GM23248 (cell line): Measurements from ENCODE around the gene NR3C1. TPM values are rescaled to one million over a fixed set of nuclear protein-coding genes. Genes with fewer than 3 reads are reported as not detected.
A peak's percentile ranks its signal among the peaks of the same experiment; 100 is the strongest.

Experiments
- DNase-seq: peaks from one replicate; pipeline ENCODE4 v3.0.0-alpha.2; 2015
- H2AFZ ChIP-seq: fragments of 200-600 bp; sonication (generic); 2 replicates; pipeline ENCODE4 v1.6.1; 2016; ENCODE audit warnings: antibody characterized with exemption
- H3F3A ChIP-seq: fragments of 200-600 bp; sonication (generic); 2 replicates; pipeline ENCODE4 v1.6.1; 2016; ENCODE audit warnings: mild to moderate bottlenecking, antibody characterized with exemption, mixed run types; ENCODE audit not compliant: insufficient read depth
- H3K27ac ChIP-seq: fragments of 200-600 bp; sonication (generic); 2 replicates; pipeline ENCODE4 v1.5.1; 2016; ENCODE audit warnings: mild to moderate bottlenecking
- H3K27me3 ChIP-seq: fragments of 200-600 bp; sonication (generic); replicated peaks from 2 replicates; pipeline ENCODE4 v1.6.1; 2016; ENCODE audit warnings: mild to moderate bottlenecking; ENCODE audit not compliant: insufficient read depth
- H3K36me3 ChIP-seq: fragments of 200-600 bp; sonication (generic); 2 replicates; pipeline ENCODE4 v1.6.1; 2016; ENCODE audit warnings: low read depth, mild to moderate bottlenecking
- H3K4me1 ChIP-seq: fragments of 200-600 bp; sonication (generic); 2 replicates; pipeline ENCODE4 v1.6.1; 2016; ENCODE audit warnings: mild to moderate bottlenecking; ENCODE audit not compliant: insufficient read depth
- H3K4me2 ChIP-seq: fragments of 200-600 bp; sonication (generic); one replicate; pipeline ENCODE4 v1.6.1; 2016; ENCODE audit warnings: mild to moderate bottlenecking; ENCODE audit not compliant: unreplicated experiment
- H3K4me3 ChIP-seq: fragments of 200-600 bp; sonication (generic); 2 replicates; pipeline ENCODE4 v1.5.1; 2016; ENCODE audit warnings: mild to moderate bottlenecking
- H3K79me2 ChIP-seq: fragments of 200-600 bp; sonication (generic); 2 replicates; pipeline ENCODE4 v1.6.1; 2016; ENCODE audit warnings: mild to moderate bottlenecking; ENCODE audit not compliant: insufficient read depth
- H3K9ac ChIP-seq: fragments of 200-600 bp; sonication (generic); 2 replicates; pipeline ENCODE4 v1.6.1; 2016; ENCODE audit warnings: mild to moderate bottlenecking
- H3K9me2 ChIP-seq: fragments of 200-600 bp; sonication (generic); 2 replicates; pipeline ENCODE4 v1.6.1; 2016; ENCODE audit warnings: mixed run types, mild to moderate bottlenecking, moderate library complexity; ENCODE audit not compliant: insufficient read depth
- H3K9me3 ChIP-seq: fragments of 200-600 bp; sonication (generic); one replicate; pipeline ENCODE4 v1.6.1; 2017; ENCODE audit warnings: low read depth
- H4K20me1 ChIP-seq: fragments of 200-600 bp; sonication (generic); 2 replicates; pipeline ENCODE4 v1.6.0; 2016; ENCODE audit not compliant: insufficient read depth
- EZH2 ChIP-seq: fragments of 200-600 bp; sonication (generic); IDR thresholded peaks from 2 replicates; pipeline ENCODE4 v1.6.1; 2018; ENCODE audit warnings: antibody characterized with exemption, mild to moderate bottlenecking; ENCODE audit not compliant: insufficient read depth, poor library complexity, severe bottlenecking
- EZH2phosphoT487 ChIP-seq: fragments of 200-600 bp; sonication (generic); IDR thresholded peaks from 2 replicates; pipeline ENCODE4 v1.6.1; 2018; ENCODE audit warnings: antibody characterized with exemption, moderate library complexity, mild to moderate bottlenecking, low read depth; ENCODE audit not compliant: insufficient read depth
- WGBS, 2 experiments: methylation state at CpG; one replicate each; pipeline ENCODE4 v1.1.6; 2015 to 2017; ENCODE audit warnings: low lambda C conversion rate in 2 of 2, low coverage in 1 of 2; ENCODE audit errors: missing lambda C conversion rate in 2 of 2; 5-methylcytosine and 5-hydroxymethylcytosine counted together
- in situ Hi-C: fragments of 300-500 bp; cut with MboI; formaldehyde crosslinking; loops from 2 replicates; pipeline ENCODE4 v1.15.0; 2020
- polyA plus RNA-seq: library from polyadenylated mRNA; unstranded; fragments of >200 nt; fragmentation: Nextera tagmentation; extraction: Ambion mirVana; gene quantifications from 2 replicates; pipeline ENCODE4 v1.2.1, GENCODE V29; 2016
- total RNA-seq: library from RNA; depleted of rRNA; stranded (reverse); fragments of >200 nt; shearing (Covaris generic); gene quantifications from 2 replicates; pipeline ENCODE4 v1.2.3, GENCODE V29; 2014

The NR3C1 gene
- total and polyA plus RNA-seq, 2 experiments from 2014 or later, result 103 to 121 TPM

- in situ Hi-C loops, result no loop called here
- DNase-seq, result no peak
- TF ChIP-seq EZH2, result no peak
- TF ChIP-seq EZH2phosphoT487, result no peak
- H3K9me3 ChIP-seq, result no peaks in the 10 kb centered on the region
- no peak overlapping the region; the same call in 1 of the 2 replicates for H3K4me3 ChIP-seq
- peaks cover 94% of the 10 kb centered on the region for H3K4me1 ChIP-seq
- H3K36me3 ChIP-seq, result peaks cover 15% of the 10 kb centered on the region
- H3K4me2 ChIP-seq, result no peak overlapping the region
- H3K79me2 ChIP-seq, result peaks cover 100% of the 10 kb centered on the region
- WGBS, 2 experiments, result 10 to 17% methylated on average over 1 of the region's 1 CpG
- no peaks in the 10 kb centered on the region for H3K9me2 ChIP-seq
- H3K27me3 ChIP-seq, result no peaks in the 10 kb centered on the region
- H2AFZ ChIP-seq, result no peak overlapping the region
- peaks cover 48% of the 10 kb centered on the region for H4K20me1 ChIP-seq
- H3K27ac ChIP-seq, result peak overlapping the region; percentile 26
- peaks cover 84% of the 10 kb centered on the region for H3F3A ChIP-seq
- H3K9ac ChIP-seq, result no peak overlapping the region
Measured at GRCh38 chr5:143352691-143353090, 50.8 kb downstream of the NR3C1 start.

- Histone ChIP-seq H4K20me1 (peaks cover 54% of the 10 kb centered on the region), H2AFZ (no peak overlapping the region), H3K9me2 (no peaks in the 10 kb centered on the region), H3F3A (peaks cover 90% of the 10 kb centered on the region), H3K4me2 (peak overlapping the region; percentile 45), H3K27me3 (no peaks in the 10 kb centered on the region), H3K27ac (peak overlapping the region; percentile 75), H3K9ac (peak overlapping the region; percentile 14; the same call in 1 of the 2 replicates), H3K4me1 (peaks cover 99% of the 10 kb centered on the region), H3K9me3 (no peaks in the 10 kb centered on the region), H3K36me3 (peaks cover 18% of the 10 kb centered on the region), H3K4me3 (peak overlapping the region; percentile 27; the same call in 1 of the 2 replicates), H3K79me2 (peaks cover 100% of the 10 kb centered on the region)
- peak; percentile 89 for DNase-seq
- WGBS, 2 experiments, result 32 to 35% methylated on average over 3 of the region's 3 CpGs
- TF ChIP-seq EZH2, result no peak
- TF ChIP-seq EZH2phosphoT487, result no peak
- in situ Hi-C loops, result no loop called here
Measured at GRCh38 chr5:143350751-143351602, 52.5 kb downstream of the NR3C1 start.

- Histone ChIP-seq H3F3A (peaks cover 93% of the 10 kb centered on the region), H3K9ac (no peak overlapping the region), H3K36me3 (peaks cover 18% of the 10 kb centered on the region), H3K27me3 (no peaks in the 10 kb centered on the region), H3K4me1 (peaks cover 98% of the 10 kb centered on the region), H3K27ac (peak overlapping the region; percentile 75), H3K9me3 (no peaks in the 10 kb centered on the region), H3K9me2 (no peaks in the 10 kb centered on the region), H4K20me1 (peaks cover 56% of the 10 kb centered on the region), H2AFZ (no peak overlapping the region), H3K4me3 (no peak overlapping the region), H3K79me2 (peaks cover 100% of the 10 kb centered on the region), H3K4me2 (peak overlapping the region; percentile 45)
- in situ Hi-C loops, result no loop called here
- TF ChIP-seq EZH2phosphoT487, result no peak
- no peak for TF ChIP-seq EZH2
- 100% methylated on average over 1 of the region's 1 CpG for WGBS, 2 experiments
- no peak for DNase-seq
Measured at GRCh38 chr5:143350341-143350740, 53.1 kb downstream of the NR3C1 start.

GRCh38 chr5:143349177-143349576 is 54.3 kb downstream of the NR3C1 start:
- Histone ChIP-seq H3K4me1 (peaks cover 89% of the 10 kb centered on the region), H3K4me2 (peak overlapping the region; percentile 45), H2AFZ (no peak overlapping the region), H4K20me1 (peaks cover 56% of the 10 kb centered on the region), H3K9me2 (no peaks in the 10 kb centered on the region), H3K27ac (peak overlapping the region; percentile 75), H3K9me3 (no peaks in the 10 kb centered on the region), H3K27me3 (no peaks in the 10 kb centered on the region), H3K36me3 (peaks cover 18% of the 10 kb centered on the region), H3K79me2 (peaks cover 100% of the 10 kb centered on the region), H3K9ac (no peak overlapping the region), H3F3A (peaks cover 84% of the 10 kb centered on the region), H3K4me3 (no peak overlapping the region)
- peak; percentile 33 for DNase-seq
- in situ Hi-C loops, result no loop called here
- TF ChIP-seq EZH2phosphoT487, result no peak
- no peak for TF ChIP-seq EZH2
